Chondrocyte (in vitro differentiated cells): ENCODE measurements around the gene FAR2. TPM values are rescaled to one million over a fixed set of nuclear protein-coding genes. Genes with fewer than 3 reads are reported as not detected.
A peak's percentile ranks its signal among the peaks of the same experiment; 100 is the strongest.
"Not testable (repeated sequence)": the region's sequence is repeated elsewhere in the genome, so short reads cannot be mapped to it uniquely, and the experiment has no call there.

Experiments used
- DNase-seq: peaks from one replicate; pipeline ENCODE4 v3.0.0; 2021; ENCODE audit warnings: mixed read lengths, low spot score
- H3K27ac Mint-ChIP-seq: one replicate; pipeline ENCODE4 v1.8.0; 2021; ENCODE audit warnings: mild to moderate bottlenecking, moderate library complexity, mixed read lengths; ENCODE audit not compliant: unreplicated experiment
- H3K27me3 Mint-ChIP-seq: 2 replicates; pipeline ENCODE4 v1.8.0; 2021; ENCODE audit warnings: low read depth, mixed read lengths
- H3K36me3 Mint-ChIP-seq: 2 replicates; pipeline ENCODE4 v1.8.0; 2021; ENCODE audit warnings: low read depth, mixed read lengths
- H3K4me1 Mint-ChIP-seq: 2 replicates; pipeline ENCODE4 v1.8.0; 2021; ENCODE audit warnings: low read depth, mild to moderate bottlenecking, mixed read lengths
- H3K4me3 Mint-ChIP-seq: one replicate; pipeline ENCODE4 v1.8.0; 2021; ENCODE audit warnings: mild to moderate bottlenecking, moderate library complexity, mixed read lengths; ENCODE audit not compliant: unreplicated experiment
- H3K9me3 Mint-ChIP-seq: 2 replicates; pipeline ENCODE4 v1.8.0; 2021; ENCODE audit warnings: low read depth, mixed read lengths
- total RNA-seq: library from RNA; stranded (reverse); gene quantifications from 3 replicates; pipeline ENCODE4 v1.2.1, GENCODE V29; 2021
- TF ChIP-seq, protein P1 (sequence below): fragments of 200-600 bp; sonication (generic); IDR thresholded peaks from 2 replicates; pipeline ENCODE4 v1.5.0; 2021; ENCODE audit warnings: antibody characterized with exemption, mild to moderate bottlenecking, moderate library complexity

FAR2 gene
- total RNA-seq, 1 donor from 2014 or later = 19.6 TPM

DNA sequence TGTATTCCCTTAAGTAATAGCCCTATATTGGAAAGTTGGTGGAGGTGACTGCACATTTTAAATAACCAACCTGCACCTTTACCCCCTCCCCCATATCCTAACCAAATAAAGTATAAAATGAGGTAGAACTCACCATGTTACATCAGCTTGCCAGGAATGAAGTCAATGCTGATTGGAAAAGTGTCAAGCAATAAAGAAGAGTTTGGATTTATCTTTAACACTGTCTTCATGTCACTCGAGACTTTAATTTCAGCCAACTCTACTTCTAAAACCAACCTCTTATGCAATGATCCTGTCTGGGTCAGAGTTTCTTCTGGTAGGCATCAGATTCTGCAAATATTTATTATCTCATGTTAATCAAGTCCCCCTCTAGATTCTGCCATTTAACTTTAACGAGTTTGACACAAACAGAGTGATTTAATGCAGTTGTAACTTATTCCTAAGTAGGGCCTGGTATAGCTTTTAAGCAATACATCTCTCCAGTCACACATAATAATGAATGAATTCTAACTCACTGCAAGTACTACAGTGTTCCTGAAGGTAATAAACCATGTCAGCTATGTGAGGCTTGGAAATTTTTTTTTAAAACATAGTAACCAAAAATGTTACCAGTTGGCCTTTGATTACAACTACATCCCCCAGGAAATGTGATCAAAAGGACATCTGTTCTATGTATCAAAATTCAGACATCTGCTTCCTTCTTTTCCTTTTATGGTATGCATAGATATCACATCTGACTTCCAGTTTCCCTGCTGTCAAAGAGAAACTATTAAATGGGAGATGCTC, 133.1 kb downstream of the FAR2 start:
- no peak overlapping the region for H3K4me3 Mint-ChIP-seq
- H3K27ac Mint-ChIP-seq = peak overlapping the region; percentile 18
- H3K27me3 Mint-ChIP-seq = no peaks in the 10 kb centered on the region
- no peak for DNase-seq
- TF ChIP-seq, protein P1, sequence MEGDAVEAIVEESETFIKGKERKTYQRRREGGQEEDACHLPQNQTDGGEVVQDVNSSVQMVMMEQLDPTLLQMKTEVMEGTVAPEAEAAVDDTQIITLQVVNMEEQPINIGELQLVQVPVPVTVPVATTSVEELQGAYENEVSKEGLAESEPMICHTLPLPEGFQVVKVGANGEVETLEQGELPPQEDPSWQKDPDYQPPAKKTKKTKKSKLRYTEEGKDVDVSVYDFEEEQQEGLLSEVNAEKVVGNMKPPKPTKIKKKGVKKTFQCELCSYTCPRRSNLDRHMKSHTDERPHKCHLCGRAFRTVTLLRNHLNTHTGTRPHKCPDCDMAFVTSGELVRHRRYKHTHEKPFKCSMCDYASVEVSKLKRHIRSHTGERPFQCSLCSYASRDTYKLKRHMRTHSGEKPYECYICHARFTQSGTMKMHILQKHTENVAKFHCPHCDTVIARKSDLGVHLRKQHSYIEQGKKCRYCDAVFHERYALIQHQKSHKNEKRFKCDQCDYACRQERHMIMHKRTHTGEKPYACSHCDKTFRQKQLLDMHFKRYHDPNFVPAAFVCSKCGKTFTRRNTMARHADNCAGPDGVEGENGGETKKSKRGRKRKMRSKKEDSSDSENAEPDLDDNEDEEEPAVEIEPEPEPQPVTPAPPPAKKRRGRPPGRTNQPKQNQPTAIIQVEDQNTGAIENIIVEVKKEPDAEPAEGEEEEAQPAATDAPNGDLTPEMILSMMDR = no peak
- H3K9me3 Mint-ChIP-seq = peaks cover 5% of the 10 kb centered on the region
- H3K4me1 Mint-ChIP-seq = peaks cover 51% of the 10 kb centered on the region
- H3K36me3 Mint-ChIP-seq = peaks cover 3% of the 10 kb centered on the region

DNA sequence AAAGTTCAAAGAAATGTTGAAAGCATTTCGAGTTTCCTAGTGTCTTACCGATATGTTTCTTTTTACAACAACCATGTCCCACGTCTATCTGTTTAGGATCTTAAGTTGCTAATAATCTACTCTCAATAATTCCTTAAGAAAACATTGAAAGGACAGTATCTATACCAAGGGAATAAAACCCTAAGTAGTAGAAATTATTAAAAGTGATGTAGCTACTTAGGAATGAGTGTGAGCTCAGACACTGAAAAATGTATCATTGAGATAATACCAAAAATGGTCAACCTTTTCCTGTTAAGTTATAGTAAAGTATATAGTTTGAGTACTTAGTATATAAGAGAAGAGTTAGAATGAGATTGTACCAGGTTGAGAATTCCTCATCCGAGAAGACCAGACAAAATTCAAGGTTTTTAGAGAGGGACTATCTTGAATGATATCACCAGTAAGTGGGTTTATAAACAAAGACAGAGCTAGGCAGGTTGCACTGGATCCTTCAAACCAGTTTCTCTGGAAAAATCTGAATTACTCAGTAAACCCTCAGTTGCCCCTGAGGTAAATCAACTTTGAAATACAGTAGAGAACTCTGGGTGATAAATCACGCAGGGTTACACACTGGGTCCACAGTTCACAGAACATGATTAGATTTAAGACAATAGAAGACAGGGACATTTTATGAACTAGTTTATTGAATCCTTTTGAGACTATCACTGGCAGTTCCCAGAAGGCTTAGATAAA, 135.1 kb downstream of the FAR2 start:
- H3K4me3 Mint-ChIP-seq = no peak overlapping the region
- H3K27me3 Mint-ChIP-seq = no peaks in the 10 kb centered on the region
- TF ChIP-seq, protein P1 = no peak
- H3K9me3 Mint-ChIP-seq = peaks cover 8% of the 10 kb centered on the region
- peaks cover 4% of the 10 kb centered on the region for H3K36me3 Mint-ChIP-seq
- H3K27ac Mint-ChIP-seq = peak overlapping the region; percentile 78
- H3K4me1 Mint-ChIP-seq = peaks cover 51% of the 10 kb centered on the region
- no peak for DNase-seq

DNA sequence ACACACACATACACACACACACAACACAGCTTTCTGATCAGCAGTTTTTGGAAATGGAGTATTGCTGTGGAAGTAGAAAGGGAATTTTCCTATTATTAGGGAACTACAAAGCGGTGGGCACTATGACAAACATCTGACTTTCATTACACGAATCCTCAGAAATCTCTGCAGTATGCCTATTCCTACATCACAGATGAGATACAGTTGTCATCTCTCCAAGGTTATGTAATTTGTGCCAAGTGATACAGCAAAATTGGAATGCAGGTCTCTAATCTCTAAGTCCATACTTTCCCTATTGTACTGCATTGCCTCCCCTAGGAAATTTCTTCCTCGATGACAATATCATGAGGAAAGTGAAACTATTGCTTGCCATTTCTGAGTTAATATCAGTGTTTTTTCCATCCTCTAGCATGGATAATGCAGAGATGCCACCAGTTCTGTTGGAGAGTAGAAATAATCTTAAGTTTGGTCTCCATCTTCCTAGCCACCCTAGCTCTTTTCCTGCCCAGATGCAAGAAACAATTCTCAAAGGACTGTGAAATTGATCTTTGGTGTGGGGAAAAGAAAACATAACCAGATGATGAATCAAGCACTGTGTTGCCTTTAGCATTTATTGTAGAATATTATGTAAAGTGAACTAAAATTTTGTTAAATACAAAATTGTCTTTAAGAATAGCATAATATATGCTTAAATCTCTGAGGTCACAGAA, 137.2 kb downstream of the FAR2 start:
- Mint-ChIP-seq H3K27ac (no peak overlapping the region), H3K36me3 (peaks cover 9% of the 10 kb centered on the region), H3K4me3 (no peak overlapping the region), H3K4me1 (peaks cover 47% of the 10 kb centered on the region), H3K27me3 (no peaks in the 10 kb centered on the region), H3K9me3 (peaks cover 17% of the 10 kb centered on the region)
- TF ChIP-seq, protein P1 = no peak
- DNase-seq = no peak

DNA sequence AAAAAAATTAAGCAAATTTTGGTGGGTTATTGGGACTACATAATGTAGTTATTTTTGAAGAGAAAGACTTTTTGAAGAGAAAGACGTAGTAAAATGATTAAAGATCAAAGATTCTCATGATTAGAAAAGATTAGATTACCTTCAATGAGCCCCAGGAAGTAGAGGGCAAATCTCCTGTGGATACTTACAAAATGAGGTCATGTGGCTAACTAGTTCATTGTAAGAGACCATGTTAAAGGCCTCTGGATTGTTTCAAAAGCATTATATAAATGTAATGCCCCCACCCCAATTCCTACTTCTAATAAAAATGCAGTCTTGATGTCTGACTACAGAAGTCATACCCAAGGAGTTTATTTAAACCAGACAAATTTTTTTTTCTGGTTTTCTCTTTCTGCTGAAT, 138.5 kb downstream of the FAR2 start:
- no peaks in the 10 kb centered on the region for H3K27me3 Mint-ChIP-seq
- TF ChIP-seq, protein P1 = no peak
- peaks cover 37% of the 10 kb centered on the region for H3K4me1 Mint-ChIP-seq
- DNase-seq = no peak
- peaks cover 9% of the 10 kb centered on the region for H3K36me3 Mint-ChIP-seq
- no peak overlapping the region for H3K4me3 Mint-ChIP-seq
- no peak overlapping the region for H3K27ac Mint-ChIP-seq
- H3K9me3 Mint-ChIP-seq = peaks cover 17% of the 10 kb centered on the region

DNA sequence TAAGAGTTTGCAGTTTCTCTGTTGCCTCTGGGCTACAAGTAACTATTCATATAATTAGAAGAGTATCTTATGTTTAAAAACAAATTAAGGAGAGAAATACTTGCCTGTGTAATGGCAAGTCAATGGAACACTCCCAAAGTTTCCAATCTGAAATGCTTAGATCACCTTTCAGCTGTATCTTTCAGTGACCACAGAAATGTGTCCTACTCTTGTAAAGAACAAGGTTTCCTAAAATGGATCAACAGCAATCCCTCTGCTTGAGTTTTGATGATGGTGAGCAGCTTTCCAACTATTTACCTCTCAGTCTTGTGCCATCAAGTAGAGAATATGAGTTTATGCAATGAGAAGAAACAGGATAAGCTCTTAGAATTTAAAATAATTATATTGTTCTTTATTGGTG, 139.0 kb downstream of the FAR2 start:
- Mint-ChIP-seq H3K9me3 (peaks cover 17% of the 10 kb centered on the region), H3K27ac (no peak overlapping the region), H3K36me3 (peaks cover 9% of the 10 kb centered on the region), H3K27me3 (no peaks in the 10 kb centered on the region), H3K4me1 (peaks cover 34% of the 10 kb centered on the region), H3K4me3 (no peak overlapping the region)
- TF ChIP-seq, protein P1 = no peak
- DNase-seq = no peak

DNA sequence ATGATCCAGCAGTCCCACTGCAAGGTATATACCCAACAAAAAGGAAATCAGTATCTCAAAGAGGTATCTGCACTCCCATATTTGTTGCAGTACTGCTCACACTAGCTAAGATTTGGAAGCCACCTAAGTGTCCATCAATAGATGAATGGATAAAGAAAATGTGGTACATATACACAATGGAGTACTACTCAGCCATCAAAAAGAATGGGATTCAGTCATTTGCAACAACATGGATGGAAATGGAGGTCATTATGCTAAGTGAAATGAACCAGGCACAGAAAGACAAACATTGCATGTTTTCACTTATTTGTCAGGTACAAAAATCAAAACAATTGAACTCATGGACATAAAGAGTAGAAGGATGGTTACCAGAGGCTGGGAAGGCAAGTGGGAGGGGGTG, 141.4 kb downstream of the FAR2 start:
- not testable (repeated sequence) for DNase-seq, H3K4me3 Mint-ChIP-seq, H3K36me3 Mint-ChIP-seq, H3K27me3 Mint-ChIP-seq, H3K27ac Mint-ChIP-seq
- Mint-ChIP-seq H3K4me1 (peaks cover 19% of the 10 kb centered on the region), H3K9me3 (peaks cover 12% of the 10 kb centered on the region)
